HCT116 (cell line): ENCODE data around the gene DENND1C. TPM values are rescaled to one million over a fixed set of nuclear protein-coding genes. Genes with fewer than 3 reads are reported as not detected.

Experiments used
- ATAC-seq: fragments of 200-7000 bp; cut with Tn5 transposase; 2 replicates; pipeline ENCODE4 v1.9.1; 2020; ENCODE audit warnings: mild to moderate bottlenecking, moderate library complexity
- BruUV-seq: library from RNA; stranded (reverse); fragments of 400-500 nt; replicated peaks from 2 replicates; lab custom pipeline; 2021; lab: Mats Ljungman, UMichigan
- CTCF ChIA-PET: fragments of 300-600 bp; sonication (Branson Sonifier 250); formaldehyde crosslinking; loops from one replicate; lab custom pipeline; 2021; ENCODE audit warnings: antibody characterized with exemption; lab: Charles Lee
- POLR2A ChIA-PET: fragments of 300-600, 350-600 bp; sonication (Branson Sonifier 250); formaldehyde crosslinking; loops from one replicate; lab custom pipeline; 2021; ENCODE audit warnings: antibody characterized with exemption; lab: Charles Lee
- RAD21 ChIA-PET, 2 experiments: fragments of 300-600 bp; sonication (Branson Sonifier 250); formaldehyde crosslinking; loops; one replicate each; lab custom pipeline; 2023; ENCODE audit warnings: low total read pairs in 2 of 2; ENCODE audit not compliant: uncharacterized antibody in 2 of 2, unreplicated experiment in 2 of 2, low non-redundant PET in 1 of 2; lab: Charles Lee
- DNase-seq: peaks from one replicate; pipeline ENCODE4 v3.0.0-alpha.2; 2010; ENCODE audit warnings: low read depth, low spot score
- H2AFZ ChIP-seq: fragments of 200-600 bp; shearing (Covaris generic), sonication (generic); 2 replicates; pipeline ENCODE4 v1.6.1; 2017; ENCODE audit warnings: low read depth, mixed run types, mixed read lengths, antibody characterized with exemption, low read length; ENCODE audit not compliant: poor library complexity, severe bottlenecking
- H3K27ac ChIP-seq: 2 replicates; pipeline ENCODE4 v1.5.1; 2012; ENCODE audit warnings: low read depth, low read length
- H3K27me3 ChIP-seq: fragments of 200-600 bp; sonication (generic); 2 replicates; pipeline ENCODE4 v1.6.1; 2016; ENCODE audit warnings: mixed run types, low read length, mixed read lengths; ENCODE audit not compliant: insufficient read depth
- H3K36me3 ChIP-seq, 2 experiments: fragments of 200-500 bp in 1 of 2; fragments of 200-600 bp in 1 of 2; sonication (Bioruptor generic) in 1 of 2; sonication (generic) in 1 of 2; 2 replicates each; pipeline versions ENCODE4 v1.5.1 to v1.6.1; 2014 to 2016; ENCODE audit warnings: low read length in 2 of 2, inconsistent platforms in 1 of 2, mixed read lengths in 1 of 2, mixed run types in 1 of 2; ENCODE audit not compliant: insufficient read depth in 2 of 2, control insufficient read depth in 1 of 2
- H3K4me1 ChIP-seq, 2 experiments: fragments of 200-600 bp in 1 of 2; sonication (generic) in 1 of 2; 2 replicates each; pipeline versions ENCODE4 v1.5.1 to v1.6.1; 2012 to 2017; ENCODE audit warnings: low read length in 2 of 2, inconsistent platforms in 1 of 2, mild to moderate bottlenecking in 1 of 2, mixed read lengths in 1 of 2, mixed run types in 1 of 2, moderate library complexity in 1 of 2; ENCODE audit not compliant: insufficient read depth in 2 of 2, control insufficient read depth in 1 of 2
- H3K4me2 ChIP-seq: fragments of 200-600 bp; sonication (generic); 2 replicates; pipeline ENCODE4 v1.6.1; 2017; ENCODE audit warnings: mixed run types, low read length, mixed read lengths
- H3K4me3 ChIP-seq, 2 experiments: fragments of 200-600 bp in 1 of 2; sonication (generic) in 1 of 2; replicated peaks in 1 of 2; 2 replicates each; pipeline ENCODE4 v1.5.1; 2011 to 2016; ENCODE audit warnings: low read length in 2 of 2, control low read depth in 1 of 2, low read depth in 1 of 2, mild to moderate bottlenecking in 1 of 2, mixed read lengths in 1 of 2, mixed run types in 1 of 2
- H3K79me2 ChIP-seq: fragments of 200-600 bp; sonication (generic); 2 replicates; pipeline ENCODE4 v1.6.1; 2017; ENCODE audit warnings: mild to moderate bottlenecking, mixed run types, low read length, moderate library complexity, mixed read lengths; ENCODE audit not compliant: insufficient read depth
- H3K9ac ChIP-seq: fragments of 200-600 bp; sonication (generic); 2 replicates; pipeline ENCODE4 v1.6.1; 2016; ENCODE audit warnings: low read length, mixed read lengths
- H3K9me2 ChIP-seq: fragments of 200-600 bp; sonication (generic), shearing (Covaris generic); 2 replicates; pipeline ENCODE4 v1.6.1; 2017; ENCODE audit warnings: mixed run types, mild to moderate bottlenecking, moderate library complexity; ENCODE audit not compliant: insufficient read depth
- H3K9me3 ChIP-seq, 2 experiments: fragments of 200-500 bp in 1 of 2; fragments of 200-600 bp in 1 of 2; sonication (Bioruptor generic) in 1 of 2; sonication (generic) in 1 of 2; 2 replicates each; pipeline ENCODE4 v1.6.1; 2014 to 2017; ENCODE audit warnings: low read length in 2 of 2, mixed read lengths in 2 of 2, inconsistent platforms in 1 of 2, low read depth in 1 of 2, mild to moderate bottlenecking in 1 of 2, mixed run types in 1 of 2, moderate library complexity in 1 of 2; ENCODE audit not compliant: control insufficient read depth in 1 of 2, insufficient read depth in 1 of 2
- H4K20me1 ChIP-seq: fragments of 200-600 bp; sonication (generic), shearing (Covaris generic); 2 replicates; pipeline ENCODE4 v1.6.1; 2017; ENCODE audit warnings: mixed run types, mild to moderate bottlenecking, moderate library complexity; ENCODE audit not compliant: insufficient read depth
- FOSL1 ChIP-seq: IDR thresholded peaks from 2 replicates; pipeline ENCODE4 v1.6.1; 2012; ENCODE audit warnings: low read depth
- TCF7L2 ChIP-seq: IDR thresholded peaks from 2 replicates; pipeline ENCODE4 v1.7.0; 2011; ENCODE audit warnings: borderline replicate concordance, inconsistent platforms; ENCODE audit not compliant: insufficient read depth, insufficient read length; ENCODE audit errors: extremely low read depth
- intact Hi-C: fragments of 100-400 bp; cut with micrococcal nuclease; formaldehyde crosslinking; loops from 2 replicates; pipeline ENCODE4 v1.10.0; 2022
- total RNA-seq: library from RNA; stranded (reverse); gene quantifications from one replicate; pipeline ENCODE4 v1.2.1, GENCODE V29; 2021; ENCODE audit not compliant: unreplicated experiment
- TF ChIP-seq, protein P1 (sequence below): IDR thresholded peaks from 2 replicates; pipeline ENCODE4 v1.6.1; 2012; ENCODE audit warnings: low read depth

DENND1C gene
- total RNA-seq, 1 experiment from 2014 or later: 0.54 TPM

- DNase-seq (no peak), ATAC-seq (no peak)
- Histone ChIP-seq H3K4me1 (peaks cover 13 to 18% of the 10 kb centered on the region in 2 experiments), H3K36me3 (peaks cover 10 to 22% of the 10 kb centered on the region in 2 experiments), H3K27ac (no peak overlapping the region), H3K27me3 (no peaks in the 10 kb centered on the region), H3K9ac (no peak overlapping the region), H3K4me3 (no peak overlapping the region), H3K9me2 (no peaks in the 10 kb centered on the region), H2AFZ (no peak overlapping the region), H3K79me2 (0 out of 2 replicates have a peak, but pooled peaks cover 2% of the 10 kb centered on the region), H3K4me2 (no peak overlapping the region), H3K9me3 (peaks cover 0 to 13% of the 10 kb centered on the region in 2 experiments; a peak in 2 of 4 replicates), H4K20me1 (no peaks in the 10 kb centered on the region)
- BruUV-seq: no TSS peak
- CTCF ChIA-PET: no interaction called here
- POLR2A ChIA-PET: no interaction called here
- intact Hi-C loops: no loop called here
- TF ChIP-seq FOSL1: no peak
- RAD21 ChIA-PET: no interaction called here
Observed at GRCh38 chr19:6453951-6454565, 27.5 kb downstream of the DENND1C start.

GRCh38 chr19:6452899-6453298 lies 28.7 kb downstream of the DENND1C start:
- H4K20me1 ChIP-seq: no peaks in the 10 kb centered on the region
- H3K9ac ChIP-seq: no peak overlapping the region
- peaks cover 0 to 13% of the 10 kb centered on the region in 2 experiments; a peak in 2 of 4 replicates for H3K9me3 ChIP-seq
- H2AFZ ChIP-seq: no peak overlapping the region
- no peak overlapping the region for H3K27ac ChIP-seq
- POLR2A ChIA-PET: no interaction called here
- BruUV-seq: no TSS peak
- intact Hi-C loops: no loop called here
- DNase-seq (no peak), ATAC-seq (no peak)
- no peak overlapping the region for H3K4me2 ChIP-seq
- peaks cover 5 to 6% of the 10 kb centered on the region in 2 experiments for H3K4me1 ChIP-seq
- H3K9me2 ChIP-seq: no peaks in the 10 kb centered on the region
- H3K36me3 ChIP-seq: peaks cover 10 to 22% of the 10 kb centered on the region in 2 experiments
- RAD21 ChIA-PET: no interaction called here
- no peaks in the 10 kb centered on the region for H3K27me3 ChIP-seq
- no peak for TF ChIP-seq TCF7L2
- TF ChIP-seq, protein P1, sequence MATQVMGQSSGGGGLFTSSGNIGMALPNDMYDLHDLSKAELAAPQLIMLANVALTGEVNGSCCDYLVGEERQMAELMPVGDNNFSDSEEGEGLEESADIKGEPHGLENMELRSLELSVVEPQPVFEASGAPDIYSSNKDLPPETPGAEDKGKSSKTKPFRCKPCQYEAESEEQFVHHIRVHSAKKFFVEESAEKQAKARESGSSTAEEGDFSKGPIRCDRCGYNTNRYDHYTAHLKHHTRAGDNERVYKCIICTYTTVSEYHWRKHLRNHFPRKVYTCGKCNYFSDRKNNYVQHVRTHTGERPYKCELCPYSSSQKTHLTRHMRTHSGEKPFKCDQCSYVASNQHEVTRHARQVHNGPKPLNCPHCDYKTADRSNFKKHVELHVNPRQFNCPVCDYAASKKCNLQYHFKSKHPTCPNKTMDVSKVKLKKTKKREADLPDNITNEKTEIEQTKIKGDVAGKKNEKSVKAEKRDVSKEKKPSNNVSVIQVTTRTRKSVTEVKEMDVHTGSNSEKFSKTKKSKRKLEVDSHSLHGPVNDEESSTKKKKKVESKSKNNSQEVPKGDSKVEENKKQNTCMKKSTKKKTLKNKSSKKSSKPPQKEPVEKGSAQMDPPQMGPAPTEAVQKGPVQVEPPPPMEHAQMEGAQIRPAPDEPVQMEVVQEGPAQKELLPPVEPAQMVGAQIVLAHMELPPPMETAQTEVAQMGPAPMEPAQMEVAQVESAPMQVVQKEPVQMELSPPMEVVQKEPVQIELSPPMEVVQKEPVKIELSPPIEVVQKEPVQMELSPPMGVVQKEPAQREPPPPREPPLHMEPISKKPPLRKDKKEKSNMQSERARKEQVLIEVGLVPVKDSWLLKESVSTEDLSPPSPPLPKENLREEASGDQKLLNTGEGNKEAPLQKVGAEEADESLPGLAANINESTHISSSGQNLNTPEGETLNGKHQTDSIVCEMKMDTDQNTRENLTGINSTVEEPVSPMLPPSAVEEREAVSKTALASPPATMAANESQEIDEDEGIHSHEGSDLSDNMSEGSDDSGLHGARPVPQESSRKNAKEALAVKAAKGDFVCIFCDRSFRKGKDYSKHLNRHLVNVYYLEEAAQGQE: no peak
- no peaks in the 10 kb centered on the region for H3K79me2 ChIP-seq
- CTCF ChIA-PET: no interaction called here
- no peak overlapping the region for H3K4me3 ChIP-seq
